IPS-18c (cell line): ENCODE data around the gene CRADD.

Experiments
- H3K4me3 ChIP-seq: 2 replicates; pipeline ENCODE4 v1.7.0; 2013; ENCODE audit warnings: low read depth, mild to moderate bottlenecking, low read length, moderate library complexity; ENCODE audit not compliant: insufficient read depth
- H3K9me3 ChIP-seq: one replicate; pipeline ENCODE4 v1.6.1; 2013; ENCODE audit warnings: mild to moderate bottlenecking, low read length, moderate library complexity; ENCODE audit not compliant: control insufficient read depth, insufficient read depth

The CRADD gene

DNA sequence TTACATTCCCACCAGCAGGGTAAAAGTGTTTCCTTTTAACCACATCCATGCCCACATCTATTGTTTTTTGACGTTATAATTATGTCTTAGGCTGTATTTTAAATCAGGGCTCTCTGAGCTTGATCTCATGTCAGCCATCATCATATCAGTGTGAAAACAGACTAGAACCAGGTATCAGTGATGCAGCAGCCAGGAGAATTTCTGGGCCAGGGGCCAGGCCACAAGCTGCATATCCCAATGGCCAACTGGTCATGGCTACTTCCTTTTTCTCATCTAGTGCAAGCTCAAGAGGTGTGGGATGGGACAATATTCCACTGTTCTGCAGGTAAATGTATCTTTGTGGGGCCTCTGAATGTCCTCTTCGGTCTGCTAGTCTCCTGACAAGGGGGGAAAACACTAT lies 125.1 kb downstream of the CRADD start:
- Histone ChIP-seq H3K9me3 (no peaks in the 10 kb centered on the region), H3K4me3 (no peak overlapping the region)

DNA sequence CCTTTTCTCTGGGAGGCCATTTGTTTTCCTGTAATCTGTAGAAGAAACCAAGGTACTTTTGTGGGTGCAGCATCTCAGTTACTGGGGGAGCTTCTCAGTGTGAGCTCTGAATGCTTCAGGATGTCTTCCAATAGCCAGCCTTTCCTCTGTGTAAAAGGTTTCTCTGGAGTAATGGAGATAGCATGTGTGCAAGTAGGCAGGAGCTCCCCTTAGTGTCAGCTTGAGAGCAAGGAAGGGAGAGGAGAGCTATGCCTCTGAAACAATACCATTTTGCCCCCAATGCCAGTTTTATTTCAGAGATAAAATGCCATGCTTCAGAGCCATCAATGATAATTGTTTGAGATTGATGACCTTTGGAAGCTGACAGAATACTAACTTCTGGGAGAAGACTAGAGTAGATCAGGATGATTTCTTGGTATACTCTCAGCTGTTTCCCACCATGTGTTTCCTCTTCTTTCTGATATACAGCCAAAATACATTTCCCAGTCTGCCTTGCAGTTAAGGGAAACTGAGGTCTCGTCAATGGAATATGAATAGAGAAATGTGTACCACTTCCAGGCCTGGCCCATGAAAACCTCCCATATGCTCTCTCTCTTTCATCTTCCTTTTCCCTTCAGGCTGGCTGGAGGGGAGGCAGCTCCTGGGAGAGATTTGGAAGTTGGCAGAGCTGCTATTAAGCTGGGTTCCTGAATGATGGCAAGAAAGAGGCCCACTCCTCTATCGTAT lies 125.7 kb downstream of the CRADD start:
- Histone ChIP-seq H3K4me3 (no peak overlapping the region), H3K9me3 (no peaks in the 10 kb centered on the region)

DNA sequence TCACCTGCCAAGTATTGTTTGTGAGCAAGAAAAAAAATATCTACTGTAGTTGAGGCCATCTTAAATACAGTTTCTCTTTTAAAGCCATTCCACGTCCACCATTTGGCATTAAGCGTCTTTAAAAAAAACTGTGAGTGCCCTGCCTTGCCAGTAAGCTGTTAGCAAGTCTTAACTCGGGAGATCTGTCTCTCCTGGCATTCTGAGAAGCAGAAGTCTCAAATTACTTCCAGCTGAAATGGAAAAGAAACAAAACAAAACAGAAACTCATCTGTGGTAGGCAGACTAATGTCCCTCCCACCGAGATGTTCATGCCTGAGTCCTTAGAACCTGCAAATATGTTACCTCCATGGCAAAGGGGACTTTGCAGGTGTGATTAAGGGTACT lies 126.2 kb downstream of the CRADD start:
- Histone ChIP-seq H3K9me3 (no peaks in the 10 kb centered on the region), H3K4me3 (no peak overlapping the region)

DNA sequence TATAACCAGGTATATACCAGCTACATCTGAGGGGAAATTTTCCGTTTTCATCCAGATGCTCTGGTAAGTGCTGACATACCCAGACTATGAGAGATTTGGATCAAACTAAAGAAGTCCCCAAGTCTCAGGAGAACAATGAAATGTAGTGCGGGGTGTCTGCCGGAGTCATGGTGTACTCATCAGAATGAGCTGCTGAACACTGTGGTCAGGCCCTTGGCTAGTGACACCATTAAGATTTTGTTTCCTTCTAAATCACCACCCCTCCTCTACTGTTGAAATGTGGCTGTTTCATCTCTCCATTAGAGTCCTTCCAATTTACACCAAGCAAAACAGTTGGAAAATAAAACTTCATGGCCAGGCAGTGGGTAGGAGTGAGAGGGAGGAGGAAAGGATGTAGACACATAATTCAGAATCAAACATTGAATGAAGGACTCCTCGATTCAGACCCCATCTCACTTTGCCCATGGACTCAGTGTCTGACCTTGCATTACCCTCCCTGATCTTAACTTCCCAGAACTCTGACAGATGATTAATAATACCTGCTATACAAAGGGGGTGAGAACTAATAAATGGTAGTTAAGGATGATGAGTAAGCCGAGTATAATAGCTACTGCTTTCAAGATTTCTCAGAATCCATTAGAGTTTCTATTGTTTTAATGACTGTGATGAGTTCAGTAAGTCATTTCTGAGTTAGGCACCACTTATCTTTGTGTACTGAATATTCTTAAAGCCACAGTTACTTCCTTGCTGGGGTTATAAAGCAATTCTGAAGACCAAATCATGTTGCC lies 127.4 kb downstream of the CRADD start:
- H3K9me3 ChIP-seq, result no peaks in the 10 kb centered on the region
- H3K4me3 ChIP-seq, result no peak overlapping the region

DNA sequence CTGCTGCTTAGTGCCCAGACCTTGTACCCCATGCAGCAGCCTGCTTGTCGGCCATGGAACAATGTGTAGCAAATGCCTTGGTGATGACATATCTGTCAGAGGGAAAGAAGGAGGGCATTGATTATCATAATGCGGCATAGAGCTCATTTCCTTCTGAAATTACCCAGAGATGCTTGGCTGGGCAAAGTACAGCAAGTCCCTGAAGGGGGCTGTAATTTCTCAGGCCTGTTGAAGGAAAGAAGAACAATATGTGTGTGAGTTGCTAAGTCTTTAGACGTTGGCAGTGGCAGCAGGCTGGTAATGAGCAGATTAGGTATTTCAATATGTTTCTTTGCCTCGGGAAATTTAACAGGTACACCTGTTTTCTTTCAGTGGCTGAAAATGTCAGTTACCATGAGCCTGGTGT lies 128.6 kb downstream of the CRADD start:
- Histone ChIP-seq H3K9me3 (no peaks in the 10 kb centered on the region), H3K4me3 (no peak overlapping the region)

DNA sequence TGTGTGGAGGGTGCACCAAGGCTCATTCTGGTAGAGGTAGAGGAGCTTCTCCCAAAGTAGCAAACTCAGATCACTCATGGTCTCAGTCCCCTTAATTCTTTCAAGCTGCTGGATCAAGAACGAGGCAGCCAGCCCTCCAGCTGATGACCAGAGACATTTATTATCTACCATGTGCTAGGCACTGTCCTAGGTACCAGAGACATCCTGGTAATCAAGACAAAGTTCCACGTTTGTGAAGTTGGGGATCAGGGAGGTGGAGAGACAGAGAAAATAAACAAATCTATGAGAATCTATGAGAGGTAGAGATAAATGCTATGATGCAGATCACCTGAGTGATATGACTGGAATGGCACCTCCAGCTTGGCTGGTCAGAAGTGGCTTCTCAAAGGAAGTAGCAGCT lies 130.2 kb downstream of the CRADD start:
- H3K9me3 ChIP-seq, result no peaks in the 10 kb centered on the region
- H3K4me3 ChIP-seq, result no peak overlapping the region

DNA sequence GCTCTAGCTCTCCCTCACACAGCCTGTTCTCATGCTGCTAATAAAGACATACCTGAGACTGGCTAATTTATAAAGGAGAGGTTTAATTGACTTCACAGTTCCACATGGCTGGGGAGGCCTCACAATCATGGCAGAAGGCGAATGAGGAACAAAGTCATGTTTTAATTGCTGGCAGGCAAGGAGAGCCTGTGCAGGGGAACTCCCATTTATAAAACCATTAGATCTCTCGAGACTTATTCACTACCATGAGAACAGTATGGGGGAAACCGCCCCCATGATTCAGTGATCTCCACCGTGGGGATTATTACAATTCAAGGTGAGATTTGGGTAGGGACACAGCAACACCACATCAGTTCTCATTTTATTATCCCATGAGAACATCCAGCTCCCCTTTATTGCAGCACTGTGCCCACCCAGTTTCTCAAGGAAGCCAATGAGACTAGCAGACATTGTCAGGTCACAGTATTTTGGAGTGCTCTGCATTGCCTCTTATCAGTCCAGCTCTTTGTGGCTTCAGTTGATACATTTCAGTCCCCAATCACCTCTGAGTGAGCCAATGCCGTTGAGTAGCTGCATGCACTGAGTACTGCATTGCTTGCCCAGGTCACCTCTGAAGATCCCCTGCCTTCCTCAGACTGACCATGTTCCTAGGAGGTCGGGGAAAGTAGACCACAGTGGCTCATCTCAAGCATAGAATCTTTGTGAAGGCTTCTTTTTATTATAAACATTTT lies 131.2 kb downstream of the CRADD start:
- Histone ChIP-seq H3K4me3 (no peak overlapping the region), H3K9me3 (no peaks in the 10 kb centered on the region)

DNA sequence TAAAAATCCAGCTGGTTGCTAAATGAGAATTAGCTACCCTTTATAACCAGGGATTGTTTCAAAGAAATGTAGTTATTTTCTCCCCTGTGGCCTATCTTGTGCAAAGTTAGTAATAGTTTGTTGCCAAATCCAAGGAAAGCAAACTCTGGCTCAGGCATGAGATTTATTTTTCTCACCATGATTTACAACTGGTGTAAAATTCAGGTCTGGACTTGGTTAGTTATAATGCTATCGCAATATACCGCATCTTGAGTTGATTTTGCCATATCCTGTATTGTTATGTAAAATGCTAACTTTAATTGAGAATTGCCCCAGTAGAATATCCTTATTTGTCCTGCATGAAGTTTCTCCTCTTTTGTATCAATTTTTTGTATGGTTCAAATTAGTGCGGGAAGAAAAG lies 135.5 kb downstream of the CRADD start:
- no peak overlapping the region for H3K4me3 ChIP-seq
- no peaks in the 10 kb centered on the region for H3K9me3 ChIP-seq

DNA sequence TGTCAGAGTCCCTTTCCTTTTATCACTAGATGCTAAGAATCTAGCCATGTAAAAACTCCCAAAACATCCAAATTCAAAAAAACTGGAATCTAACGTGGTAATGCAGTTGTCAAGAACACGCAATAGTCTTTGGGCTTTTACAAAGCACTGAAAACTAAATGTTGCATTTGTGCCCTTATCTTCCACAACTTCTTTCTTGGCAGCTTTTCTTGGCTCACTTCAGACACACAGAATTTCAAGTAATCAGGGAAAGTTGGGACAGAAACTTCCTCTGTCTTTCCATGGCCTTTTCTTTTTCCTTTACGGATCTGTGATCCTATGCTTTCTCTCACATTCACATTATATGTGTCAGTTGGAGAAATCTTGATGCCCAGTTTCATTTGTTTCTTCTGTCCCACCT lies 136.0 kb downstream of the CRADD start:
- Histone ChIP-seq H3K4me3 (no peak overlapping the region), H3K9me3 (no peaks in the 10 kb centered on the region)

DNA sequence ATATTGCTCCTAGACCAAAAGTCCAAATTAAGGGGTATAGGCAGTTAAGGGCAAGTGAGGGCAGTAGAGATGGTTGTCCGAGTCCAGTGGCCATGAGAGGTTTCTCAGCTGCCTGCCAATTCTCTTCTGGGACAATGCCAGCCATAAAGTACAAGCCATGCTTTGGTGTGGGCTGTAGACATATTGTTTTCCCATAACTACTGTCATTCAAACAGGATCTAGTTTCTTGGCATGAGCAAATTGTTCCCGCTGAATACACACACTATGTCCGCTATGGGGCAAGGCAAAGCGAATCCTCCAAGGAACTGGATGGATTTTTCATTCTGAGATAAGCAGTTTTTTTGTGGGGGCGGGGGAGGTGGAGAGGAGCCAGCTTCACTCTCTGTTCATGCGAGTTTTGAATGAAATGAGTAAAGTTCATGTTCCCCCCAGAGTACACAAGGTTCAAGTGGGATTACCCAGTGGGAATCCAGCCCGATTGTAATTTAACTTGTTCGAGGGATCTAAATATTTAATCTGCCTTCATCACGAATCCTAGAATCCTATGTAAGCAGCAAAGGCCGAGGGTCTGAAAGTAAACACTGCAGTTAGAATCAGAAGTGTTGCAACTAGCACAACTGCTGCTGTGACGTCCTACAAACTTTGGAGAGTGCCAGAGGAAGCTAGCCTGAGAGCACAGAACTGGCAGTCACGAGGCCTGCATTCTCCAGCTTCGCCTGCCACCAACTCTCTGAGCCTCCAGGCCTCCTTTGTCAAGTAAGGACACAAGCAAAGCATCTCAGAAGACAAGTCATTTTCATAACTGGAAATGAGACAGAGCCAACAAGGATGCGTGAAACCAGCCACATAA lies 137.0 kb downstream of the CRADD start:
- no peak overlapping the region for H3K4me3 ChIP-seq
- H3K9me3 ChIP-seq, result no peaks in the 10 kb centered on the region

DNA sequence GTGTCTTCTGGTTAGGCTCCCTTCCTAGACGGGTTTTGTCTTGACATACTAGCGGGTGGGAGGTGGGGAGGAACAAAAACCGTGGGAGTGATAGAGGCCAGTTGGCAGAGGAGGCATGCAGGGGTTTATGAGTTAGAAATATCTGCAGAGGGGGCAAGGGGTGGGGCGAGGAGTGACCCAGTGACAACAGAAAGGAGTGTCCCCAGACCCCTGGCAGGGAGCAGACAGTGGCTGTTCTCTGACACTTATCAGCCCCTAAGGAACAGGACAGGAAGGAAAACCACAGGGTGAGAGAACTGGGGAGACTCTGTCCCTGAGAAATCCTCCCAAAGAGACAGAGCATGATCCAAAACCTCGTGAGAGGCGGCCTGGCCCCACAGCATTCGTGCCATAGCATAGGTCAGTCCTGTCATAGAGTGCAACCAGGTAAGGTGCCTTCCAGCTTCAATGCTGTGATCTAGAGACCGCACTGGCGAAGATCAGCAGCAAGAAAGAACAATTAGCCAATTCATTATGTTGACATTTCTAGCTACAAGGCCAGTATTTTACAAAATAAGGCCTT lies 141.4 kb downstream of the CRADD start:
- no peaks in the 10 kb centered on the region for H3K9me3 ChIP-seq
- no peak overlapping the region for H3K4me3 ChIP-seq

DNA sequence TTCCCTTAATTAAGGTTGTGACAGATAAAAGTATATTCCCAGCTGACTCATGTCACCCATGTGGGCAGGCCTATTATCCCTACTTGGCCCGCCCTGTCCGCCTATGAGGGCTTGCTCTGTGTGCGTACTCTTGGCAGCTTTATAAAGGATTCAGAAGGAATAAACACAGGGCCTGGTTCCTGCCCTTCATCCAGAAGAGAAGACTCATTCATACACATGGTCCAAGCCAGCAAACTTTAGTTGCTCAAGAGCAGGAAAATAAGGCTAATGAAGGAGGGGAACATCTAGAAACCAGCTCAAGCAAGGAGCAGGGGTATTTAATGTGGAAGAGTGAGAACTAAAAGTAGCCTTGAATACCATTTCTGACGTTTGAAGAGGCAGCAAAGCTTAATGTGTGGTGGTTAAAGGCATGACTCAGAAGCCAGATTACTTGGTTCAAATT lies 141.9 kb downstream of the CRADD start:
- Histone ChIP-seq H3K4me3 (no peak overlapping the region), H3K9me3 (no peaks in the 10 kb centered on the region)

DNA sequence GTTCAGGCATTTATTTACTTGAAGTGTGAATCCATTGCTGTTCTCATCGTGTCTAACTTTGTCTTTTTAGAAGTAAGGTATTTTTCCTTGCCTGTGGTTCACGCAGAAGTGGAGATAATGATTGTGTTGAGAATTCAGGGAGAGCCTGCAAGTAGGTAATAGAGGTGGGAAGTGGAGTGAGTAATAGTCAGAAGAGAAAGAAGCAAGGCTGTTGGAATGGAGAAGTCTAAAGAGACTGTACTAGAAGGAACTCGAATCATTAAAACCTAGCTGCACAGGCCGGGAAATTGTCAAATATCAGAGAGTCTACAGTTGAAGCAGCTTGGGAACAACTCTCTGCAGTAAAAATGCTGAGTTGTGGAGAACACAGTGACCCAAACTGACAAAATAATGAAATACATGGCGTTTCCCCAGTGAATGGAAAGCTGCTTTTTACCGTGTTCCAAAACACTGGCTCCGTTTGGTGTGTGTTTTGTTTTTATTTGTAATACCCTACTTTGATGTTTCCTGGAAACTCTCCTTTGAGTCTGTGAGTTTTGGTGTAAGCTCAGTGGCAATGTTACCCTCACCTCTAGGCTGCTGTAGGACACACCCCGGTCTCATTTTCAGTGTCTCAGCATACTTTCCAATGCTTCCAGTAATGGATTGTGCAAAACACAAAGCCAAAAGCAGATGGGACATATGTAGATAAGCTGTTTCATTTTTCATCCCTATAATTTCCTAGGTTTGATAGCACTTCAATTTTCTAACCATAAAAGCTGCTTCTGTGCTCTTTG lies 146.6 kb downstream of the CRADD start:
- no peak overlapping the region for H3K4me3 ChIP-seq
- no peaks in the 10 kb centered on the region for H3K9me3 ChIP-seq

DNA sequence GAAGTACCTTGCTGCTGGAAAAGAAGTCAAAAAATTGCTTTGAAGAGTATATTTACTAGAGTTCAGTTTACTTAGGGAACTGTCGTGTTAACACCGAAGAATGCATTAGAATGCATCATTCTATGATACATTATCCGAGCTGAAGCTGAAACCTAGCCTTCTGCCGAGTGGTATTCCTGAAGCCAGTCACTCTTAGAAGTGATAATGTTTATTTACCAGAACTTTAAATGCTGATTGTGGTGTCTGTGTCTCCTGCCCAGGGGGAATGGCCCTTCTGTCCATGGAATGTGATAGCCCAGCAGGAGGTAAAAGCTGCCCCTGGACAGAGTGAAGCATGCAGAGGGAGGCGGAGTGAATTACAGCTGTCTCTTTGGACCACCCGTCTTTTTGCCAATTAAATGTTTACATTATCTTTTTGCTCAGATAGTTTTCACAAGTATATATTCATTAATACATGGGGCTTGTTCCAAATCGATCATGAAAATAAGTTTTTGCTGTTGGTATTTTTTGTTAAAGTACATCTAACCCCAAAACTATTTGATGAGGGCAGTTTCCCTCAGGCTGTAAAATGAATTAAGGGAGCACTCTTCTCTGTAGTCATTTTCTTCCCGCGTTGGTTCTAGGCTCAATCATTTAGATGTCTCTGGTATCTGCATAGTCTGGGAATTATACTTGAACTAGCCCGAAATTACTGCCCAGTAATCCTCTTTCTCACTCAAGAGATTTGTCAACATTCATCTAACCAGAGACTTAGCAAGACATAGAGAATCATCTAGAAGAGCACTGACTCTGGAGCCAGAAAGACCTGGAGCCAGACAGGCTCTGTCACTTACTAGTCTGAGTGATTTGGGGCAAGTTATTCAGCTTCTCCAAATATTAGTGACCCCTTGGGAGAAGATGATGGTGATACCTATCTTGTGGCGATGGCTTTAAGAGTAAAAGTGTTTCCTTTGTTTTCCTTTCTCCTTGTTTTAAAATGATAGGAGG lies 147.6 kb downstream of the CRADD start:
- no peak overlapping the region for H3K4me3 ChIP-seq
- H3K9me3 ChIP-seq, result no peaks in the 10 kb centered on the region

DNA sequence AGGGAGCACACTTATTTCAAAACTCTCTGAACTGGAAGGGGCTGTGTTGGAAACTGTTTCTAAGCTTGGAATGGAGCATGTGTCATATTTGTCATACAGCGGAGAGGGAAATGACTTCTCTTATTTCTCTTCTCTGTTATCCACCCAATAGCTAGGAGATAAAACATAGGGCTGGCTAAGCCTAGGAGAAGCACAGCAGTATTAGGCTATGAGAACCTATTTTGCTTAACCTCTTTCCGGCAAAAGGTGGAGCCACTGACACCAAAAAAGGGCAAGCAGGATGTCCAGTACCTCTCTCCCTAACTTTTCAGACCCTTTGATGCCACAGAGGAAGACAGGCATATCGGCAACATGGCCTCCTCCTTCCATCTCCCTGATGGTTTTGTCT lies 148.3 kb downstream of the CRADD start:
- Histone ChIP-seq H3K9me3 (no peaks in the 10 kb centered on the region), H3K4me3 (no peak overlapping the region)
